Activated B cell treated with CpG ODN at 0.5 μM for 24 hours (primary cell): ENCODE measurements around the gene ZCCHC7. TPM values are rescaled to one million over a fixed set of nuclear protein-coding genes. Genes with fewer than 3 reads are reported as not detected.
A peak's percentile ranks its signal among the peaks of the same experiment; 100 is the strongest.

Experiments used
- ATAC-seq: fragments of 200-7000 bp; cut with Tn5 transposase; one replicate; pipeline ENCODE4 v1.10.0; 2021; ENCODE audit warnings: low read depth, mild to moderate bottlenecking, moderate library complexity
- CTCF ChIA-PET: fragments of 350-600 bp; sonication (Branson Sonifier 250); formaldehyde crosslinking; loops from one replicate; lab custom pipeline; 2021; ENCODE audit warnings: antibody characterized with exemption; lab: Charles Lee
- POLR2A ChIA-PET: fragments of 350-600 bp; sonication (Branson Sonifier 250); formaldehyde crosslinking; loops from one replicate; lab custom pipeline; 2021; ENCODE audit warnings: antibody characterized with exemption; lab: Charles Lee
- DNase-seq: peaks from one replicate; pipeline ENCODE4 v3.0.0; 2022
- H3K27ac Mint-ChIP-seq: one replicate; pipeline ENCODE4 v1.8.0; 2020; ENCODE audit warnings: mixed read lengths
- H3K27me3 Mint-ChIP-seq: one replicate; pipeline ENCODE4 v1.8.0; 2021; ENCODE audit warnings: mixed read lengths
- H3K36me3 Mint-ChIP-seq: one replicate; pipeline ENCODE4 v1.8.0; 2021; ENCODE audit warnings: low read depth, mixed read lengths
- H3K4me1 Mint-ChIP-seq: one replicate; pipeline ENCODE4 v1.8.0; 2021; ENCODE audit warnings: mixed read lengths
- H3K4me3 Mint-ChIP-seq: one replicate; pipeline ENCODE4 v1.8.0; 2020; ENCODE audit warnings: mild to moderate bottlenecking, mixed read lengths
- H3K9me3 Mint-ChIP-seq: one replicate; pipeline ENCODE4 v1.8.0; 2020; ENCODE audit warnings: mixed read lengths
- CTCF ChIP-seq: fragments of 200-600 bp; IDR thresholded peaks from one replicate; pipeline ENCODE4 v1.8.0; 2022; ENCODE audit warnings: antibody characterized with exemption, mild to moderate bottlenecking
- intact Hi-C: fragments of 100-400 bp; cut with micrococcal nuclease; formaldehyde crosslinking; loops from one replicate; pipeline ENCODE4 v1.15.1; 2024
- total RNA-seq: library from RNA; stranded (reverse); gene quantifications from 2 replicates; pipeline ENCODE4 v1.2.3, GENCODE V29; 2022

The ZCCHC7 gene
- total RNA-seq, 1 donor from 2014 or later = 70.3 TPM

DNA sequence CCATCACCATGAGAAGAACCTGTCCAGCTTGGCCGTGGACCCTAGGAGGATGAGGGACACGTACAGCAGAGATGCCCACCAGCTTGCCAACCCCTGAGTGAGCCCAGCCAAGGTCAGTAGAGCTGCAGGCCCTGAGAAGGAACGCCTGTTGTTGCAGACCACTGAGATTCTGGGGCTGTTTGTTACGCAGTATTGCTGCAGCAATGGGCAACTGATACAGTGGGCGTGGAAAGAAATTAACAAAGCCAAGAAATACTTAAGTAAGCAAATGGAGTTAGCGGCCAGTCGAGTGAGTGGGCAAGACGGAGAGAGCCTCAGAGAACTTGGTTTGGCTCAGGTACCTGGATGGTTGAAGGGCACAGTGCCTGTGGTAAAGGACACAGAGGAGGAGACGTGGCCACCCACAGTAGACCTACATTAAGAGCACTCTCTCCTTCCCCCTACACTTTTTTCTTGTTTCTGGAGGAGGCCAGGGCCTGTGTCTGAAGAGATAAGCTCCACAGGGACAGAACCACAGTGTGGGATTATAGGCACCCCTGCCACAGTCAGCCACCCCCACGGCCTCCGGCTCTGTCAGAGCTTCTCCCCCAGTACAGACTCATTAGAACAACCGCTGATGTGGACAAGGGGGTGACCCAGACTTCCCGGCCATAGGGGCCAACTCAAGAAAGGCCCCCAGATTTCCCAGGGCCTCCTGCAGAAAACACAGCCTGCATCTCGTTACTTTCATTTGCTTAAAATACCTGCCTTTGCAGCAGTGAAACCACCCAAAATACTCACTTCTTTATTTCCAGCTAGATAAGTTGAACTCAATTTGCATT lies 262.0 kb downstream of the ZCCHC7 start:
- H3K4me1 Mint-ChIP-seq = peaks cover 94% of the 10 kb centered on the region
- no peaks in the 10 kb centered on the region for H3K9me3 Mint-ChIP-seq
- peaks cover 7% of the 10 kb centered on the region for H3K36me3 Mint-ChIP-seq
- ChIA-PET CTCF (interaction anchor here (0.8 to 3.5 kb wide), 4 partner anchors 21 to 53 kb away, joined by 3 to 21 read pairs (median 10); no protein-coding TSS in a partner anchor), POLR2A (interaction anchor here (0.6 to 17.4 kb wide), 27 partner anchors 10 to 388 kb away, joined by 3 to 677 read pairs (median 4); partner anchors contain the start of genes GRHPR and PAX5)
- H3K27ac Mint-ChIP-seq = peak overlapping the region; percentile 97
- ATAC-seq = peak; percentile 23
- intact Hi-C loops = loop anchor here (1.0 kb wide), 2 partner anchors 11 to 27 kb away; no protein-coding TSS in a partner anchor
- DNase-seq = no peak
- TF ChIP-seq CTCF = no peak
- H3K4me3 Mint-ChIP-seq = peak overlapping the region; percentile 53
- H3K27me3 Mint-ChIP-seq = no peaks in the 10 kb centered on the region

GRCh38 chr9:37382982-37383357 lies 262.6 kb downstream of the ZCCHC7 start:
- no peak for TF ChIP-seq CTCF

DNA sequence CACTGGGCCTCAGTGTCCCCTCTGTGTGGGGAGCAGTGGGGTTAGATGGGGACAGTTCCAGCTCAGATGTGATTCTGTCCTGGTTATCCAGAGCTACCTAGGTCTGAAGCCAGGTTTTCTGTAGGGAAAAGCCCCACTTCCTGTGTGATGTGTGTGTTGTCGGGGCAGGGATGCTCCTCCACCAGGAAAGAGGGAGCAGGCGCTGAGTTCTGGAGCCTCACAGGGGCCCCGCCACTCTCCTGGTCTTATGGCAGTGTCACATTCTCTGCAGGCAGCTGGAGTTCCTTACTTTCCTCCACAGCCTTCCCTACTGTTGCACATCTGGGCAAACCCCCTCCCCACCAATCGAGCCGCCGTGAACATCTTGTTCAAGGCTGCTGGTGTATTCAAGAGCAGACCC lies 263.0 kb downstream of the ZCCHC7 start:
- ATAC-seq = no peak
- H3K36me3 Mint-ChIP-seq = peaks cover 7% of the 10 kb centered on the region

More at GRCh38 chr9:37382982-37383357, 262.6 kb downstream of the ZCCHC7 start:
- intact Hi-C loops = loop anchor here (1.0 kb wide), 2 partner anchors 12 to 26 kb away; no protein-coding TSS in a partner anchor
- ChIA-PET POLR2A (interaction anchor here (0.6 to 17.4 kb wide), 25 partner anchors 9 to 389 kb away, joined by 3 to 677 read pairs (median 4); partner anchors contain the start of genes GRHPR and PAX5), CTCF (interaction anchor here (0.8 to 3.5 kb wide), 4 partner anchors 20 to 53 kb away, joined by 3 to 21 read pairs (median 10); no protein-coding TSS in a partner anchor)
- Mint-ChIP-seq H3K27ac (peak overlapping the region; percentile 97), H3K9me3 (no peaks in the 10 kb centered on the region), H3K27me3 (no peaks in the 10 kb centered on the region), H3K4me1 (peaks cover 93% of the 10 kb centered on the region), H3K36me3 (peaks cover 7% of the 10 kb centered on the region), H3K4me3 (peak overlapping the region; percentile 53)
- ATAC-seq (peak; percentile 10), DNase-seq (no peak)

DNA sequence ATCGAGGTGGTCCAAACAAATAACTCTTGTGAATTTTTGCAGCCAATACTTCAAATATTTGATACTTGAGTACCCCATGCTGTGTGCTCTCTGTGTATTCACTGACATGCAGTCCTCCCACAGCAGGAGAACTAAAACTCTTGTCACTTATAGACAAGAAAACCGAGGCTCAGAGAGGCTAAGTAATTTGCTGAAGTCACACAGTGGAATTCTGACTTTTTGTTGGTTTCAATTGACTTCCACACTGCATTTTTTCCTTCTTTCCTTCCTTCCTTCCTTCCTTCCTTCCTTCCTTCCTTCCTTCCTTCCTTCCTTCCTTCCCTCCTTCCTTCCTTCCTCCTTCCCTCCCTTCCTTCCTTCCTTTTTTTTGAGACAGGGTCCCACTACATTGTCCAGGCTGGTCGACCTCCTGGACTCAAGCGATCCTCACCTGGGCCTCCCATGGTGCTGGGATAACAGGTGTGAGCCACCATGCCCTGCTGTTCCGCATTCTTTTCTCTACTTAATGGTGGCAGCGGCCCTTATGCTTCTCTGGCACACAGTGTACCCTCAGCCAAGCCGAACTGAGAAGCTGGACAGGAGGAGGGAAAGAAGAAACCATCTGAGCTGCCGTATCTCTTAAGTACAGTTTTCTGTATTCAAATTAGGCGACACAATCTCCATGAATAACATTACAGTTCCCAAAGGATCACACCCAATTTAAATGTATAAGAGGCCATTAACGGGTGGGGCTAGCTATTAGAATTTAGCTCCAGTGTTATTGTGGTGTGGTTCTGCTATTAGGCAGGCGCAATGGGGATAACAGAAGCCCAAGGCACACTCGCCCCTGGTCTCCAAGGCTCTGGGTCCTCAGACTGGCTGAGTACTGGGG lies 263.7 kb downstream of the ZCCHC7 start:
- H3K36me3 Mint-ChIP-seq = peaks cover 7% of the 10 kb centered on the region
- peak overlapping the region; percentile 97 for H3K27ac Mint-ChIP-seq
- H3K9me3 Mint-ChIP-seq = no peaks in the 10 kb centered on the region
- DNase-seq (no peak), ATAC-seq (no peak)
- no peaks in the 10 kb centered on the region for H3K27me3 Mint-ChIP-seq
- intact Hi-C loops = no loop called here
- POLR2A ChIA-PET = interaction anchor here (0.6 to 17.4 kb wide), 13 partner anchors 13 to 388 kb away, joined by 3 to 677 read pairs (median 6); partner anchors contain the start of genes GRHPR, ZBTB5 and ZCCHC7
- TF ChIP-seq CTCF = no peak
- CTCF ChIA-PET = interaction anchor here (3.5 kb wide), 1 partner anchor 24 kb away, joined by 21 read pairs; no protein-coding TSS in a partner anchor
- peaks cover 93% of the 10 kb centered on the region for H3K4me1 Mint-ChIP-seq
- H3K4me3 Mint-ChIP-seq = peak overlapping the region; percentile 64

More for the DNA sequence above, 263.0 kb downstream of the ZCCHC7 start:
- Mint-ChIP-seq H3K27me3 (no peaks in the 10 kb centered on the region), H3K27ac (peak overlapping the region; percentile 97), H3K4me3 (peak overlapping the region; percentile 28), H3K9me3 (no peaks in the 10 kb centered on the region), H3K4me1 (peaks cover 93% of the 10 kb centered on the region)
- no peak for DNase-seq
- ChIA-PET POLR2A (interaction anchor here (1.0 to 17.4 kb wide), 19 partner anchors 11 to 389 kb away, joined by 3 to 677 read pairs (median 5); partner anchors contain the start of genes GRHPR and PAX5), CTCF (interaction anchor here (0.8 to 3.5 kb wide), 4 partner anchors 20 to 54 kb away, joined by 3 to 21 read pairs (median 10); no protein-coding TSS in a partner anchor)
- TF ChIP-seq CTCF = no peak
- intact Hi-C loops = no loop called here
